Measurements from ENCODE around the gene MESP1.

The MESP1 gene

DNA sequence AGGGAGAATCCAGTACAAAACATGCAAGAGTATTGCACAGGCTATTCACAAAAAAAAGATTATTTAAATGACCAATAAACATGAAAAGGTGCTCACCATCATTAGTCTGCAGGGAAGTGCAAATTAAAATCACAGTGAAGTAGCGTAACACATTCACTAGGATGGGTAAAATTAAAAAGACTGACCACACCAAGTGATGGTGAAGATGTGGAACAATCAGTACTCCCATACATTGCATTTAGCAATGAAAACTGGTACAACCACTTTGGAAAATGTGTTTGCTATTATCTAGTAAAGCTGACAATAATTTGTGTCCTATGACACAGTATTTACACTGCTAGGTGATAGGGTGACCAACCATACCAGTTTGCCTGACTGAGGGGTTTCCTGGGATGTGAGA, 26.4 kb downstream of the MESP1 start:
- TF ChIP-seq, protein P1, sequence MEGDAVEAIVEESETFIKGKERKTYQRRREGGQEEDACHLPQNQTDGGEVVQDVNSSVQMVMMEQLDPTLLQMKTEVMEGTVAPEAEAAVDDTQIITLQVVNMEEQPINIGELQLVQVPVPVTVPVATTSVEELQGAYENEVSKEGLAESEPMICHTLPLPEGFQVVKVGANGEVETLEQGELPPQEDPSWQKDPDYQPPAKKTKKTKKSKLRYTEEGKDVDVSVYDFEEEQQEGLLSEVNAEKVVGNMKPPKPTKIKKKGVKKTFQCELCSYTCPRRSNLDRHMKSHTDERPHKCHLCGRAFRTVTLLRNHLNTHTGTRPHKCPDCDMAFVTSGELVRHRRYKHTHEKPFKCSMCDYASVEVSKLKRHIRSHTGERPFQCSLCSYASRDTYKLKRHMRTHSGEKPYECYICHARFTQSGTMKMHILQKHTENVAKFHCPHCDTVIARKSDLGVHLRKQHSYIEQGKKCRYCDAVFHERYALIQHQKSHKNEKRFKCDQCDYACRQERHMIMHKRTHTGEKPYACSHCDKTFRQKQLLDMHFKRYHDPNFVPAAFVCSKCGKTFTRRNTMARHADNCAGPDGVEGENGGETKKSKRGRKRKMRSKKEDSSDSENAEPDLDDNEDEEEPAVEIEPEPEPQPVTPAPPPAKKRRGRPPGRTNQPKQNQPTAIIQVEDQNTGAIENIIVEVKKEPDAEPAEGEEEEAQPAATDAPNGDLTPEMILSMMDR (IDR thresholded peaks at IDR 0.05) = no peak

DNA sequence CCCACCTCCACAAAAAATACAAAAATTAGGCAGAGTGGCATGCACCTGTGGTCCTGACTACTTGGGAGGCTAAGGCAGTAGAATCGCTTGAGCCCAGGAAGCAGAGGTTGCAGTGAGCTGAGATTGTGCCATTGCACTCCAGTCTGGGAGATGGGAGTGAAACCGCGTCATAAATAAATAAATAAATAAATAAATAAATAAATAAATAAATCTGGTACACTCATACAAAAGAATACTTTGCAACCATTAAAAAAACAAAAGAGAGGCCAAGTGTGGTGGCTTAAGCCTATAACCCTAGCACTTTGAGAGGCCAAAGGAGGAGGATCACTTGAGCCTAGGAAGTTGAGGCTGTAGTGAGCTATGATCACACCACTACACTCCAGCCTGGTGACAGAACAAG, 28.0 kb downstream of the MESP1 start:
- TF ChIP-seq, protein P1 (IDR thresholded peaks at IDR 0.05) = no peak

DNA sequence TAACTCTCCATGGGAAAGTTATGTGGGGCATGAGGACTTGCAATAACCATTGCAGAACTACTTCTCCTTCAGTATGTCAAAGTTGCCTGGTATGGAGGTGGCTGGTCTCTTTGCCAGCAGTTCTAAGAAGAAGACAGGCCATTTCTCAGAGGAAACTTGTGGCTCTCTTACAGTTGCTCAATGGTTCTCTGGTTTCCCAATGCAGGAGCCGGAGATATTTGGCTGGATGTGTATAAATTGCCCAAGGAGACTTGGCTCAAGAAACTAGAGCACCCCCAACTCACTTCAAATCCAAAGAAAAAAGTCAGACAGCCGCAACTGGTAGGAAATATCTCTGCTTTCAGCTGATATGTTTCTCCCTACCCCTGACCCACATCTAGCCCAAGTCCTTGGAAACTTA, 36.3 kb downstream of the MESP1 start:
- TF ChIP-seq, protein P1 (IDR thresholded peaks at IDR 0.05) = no peak

DNA sequence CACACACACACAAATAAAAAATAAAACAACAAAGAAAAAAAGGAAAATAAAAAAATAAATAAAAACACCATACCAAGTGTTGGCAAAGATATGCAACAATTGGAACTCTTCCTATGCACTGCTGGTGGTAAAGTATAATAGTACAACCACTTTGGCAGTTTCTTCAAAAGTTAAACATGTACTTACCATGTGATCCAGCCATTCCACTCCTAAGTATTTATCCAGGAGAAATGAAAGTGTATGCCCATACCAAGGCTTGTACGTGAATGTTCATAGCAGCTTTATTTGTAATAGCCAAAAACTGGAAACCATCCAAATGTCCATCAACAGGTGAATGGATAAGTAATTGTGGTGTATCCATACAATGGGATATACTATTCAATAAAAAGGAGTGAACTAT, 43.5 kb downstream of the MESP1 start:
- TF ChIP-seq, protein P1 (IDR thresholded peaks at IDR 0.05) = no peak

DNA sequence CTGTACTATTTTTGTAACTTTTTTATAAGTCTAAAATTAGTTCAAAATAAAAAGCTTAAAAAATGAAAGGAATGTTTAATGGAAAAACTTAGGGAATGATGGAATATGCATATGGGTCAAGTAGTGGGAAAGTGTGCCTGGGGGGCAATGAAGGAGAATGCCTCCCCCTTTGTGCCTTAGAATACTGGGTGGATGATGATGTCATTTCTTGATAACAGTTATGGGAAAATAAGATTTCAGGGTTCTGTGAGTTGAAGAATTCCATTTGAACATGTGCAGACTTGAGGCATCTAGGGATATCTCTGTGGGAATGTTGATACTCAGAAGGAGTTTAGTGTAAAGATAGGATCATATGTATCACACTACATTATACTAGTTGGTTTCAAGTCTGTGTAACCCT, 46.6 kb downstream of the MESP1 start:
- TF ChIP-seq, protein P1 (IDR thresholded peaks at IDR 0.05) = no peak

All from LNCAP (cell line).